ENCODE measurements around the gene DENND1A. TPM values are rescaled to one million over a fixed set of nuclear protein-coding genes. Genes with fewer than 3 reads are reported as not detected.

DENND1A gene
- total RNA-seq, 1 donor from 2014 or later = 12.7 TPM

DNA sequence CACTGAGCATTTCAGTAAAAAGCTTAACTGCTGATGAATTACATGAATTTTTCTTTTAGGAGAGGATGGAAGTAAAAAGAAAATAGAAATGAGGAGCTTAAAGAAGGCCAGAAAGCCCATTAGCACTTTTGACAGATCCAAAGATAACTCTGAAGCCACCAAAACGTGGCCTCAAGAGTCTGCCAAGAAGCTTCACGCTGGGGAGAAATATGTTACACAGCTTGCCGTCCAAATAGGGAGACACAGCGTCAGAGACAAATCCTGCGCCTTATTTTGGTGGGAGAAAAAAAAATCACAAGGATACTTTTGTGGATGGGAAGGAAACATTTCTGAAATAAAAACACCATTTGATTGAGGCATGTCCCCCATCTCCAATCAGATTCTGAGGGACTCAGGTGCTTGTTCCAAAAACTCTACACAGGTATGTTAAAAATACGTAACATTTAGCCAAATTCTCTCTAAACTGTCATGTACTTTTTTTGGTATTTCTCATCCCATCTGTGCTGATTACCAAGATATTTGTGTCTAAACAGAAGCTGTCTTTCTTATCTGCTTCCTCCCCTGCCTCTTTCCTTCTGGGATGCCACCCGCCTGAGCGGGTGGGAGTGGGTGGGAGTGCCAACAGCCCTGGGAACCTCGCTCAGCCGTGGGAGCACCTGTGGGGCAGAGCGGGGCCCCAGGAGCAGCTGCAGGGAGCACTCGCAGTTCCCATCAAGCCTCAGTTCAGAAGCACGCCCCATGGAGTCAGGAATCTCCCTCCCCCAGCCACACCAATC, 275.5 kb downstream of the DENND1A start:
- Histone ChIP-seq H4K20me1 (ENCODE audit: insufficient read depth, low read length) (no peaks in the 10 kb centered on the region), H3K4me2 (ENCODE audit: low read length) (no peak overlapping the region), H3K9ac (ENCODE audit: low read length) (no peak overlapping the region), H3K9me3 (ENCODE audit: insufficient read depth, low read depth, low read length) (no peaks in the 10 kb centered on the region), H3K36me3 (ENCODE audit: insufficient read depth, low read length) (no peaks in the 10 kb centered on the region), H3K4me1 (ENCODE audit: insufficient read depth, low read length) (no peaks in the 10 kb centered on the region), H2AFZ (ENCODE audit: low read depth, low read length) (no peak overlapping the region), H3K27ac (ENCODE audit: low read depth, low read length) (no peak overlapping the region), H3K79me2 (ENCODE audit: insufficient read depth, low read length) (no peaks in the 10 kb centered on the region), H3K27me3 (ENCODE audit: insufficient read depth, low read length) (no peaks in the 10 kb centered on the region), H3K4me3 (ENCODE audit: insufficient read depth, low read depth, low read length) (no peak overlapping the region)
- no peak for TF ChIP-seq CTCF (IDR thresholded peaks at IDR 0.05; ENCODE audit: insufficient read depth, low read depth, low read length)
- TF ChIP-seq EZH2 (IDR thresholded peaks at IDR 0.05; ENCODE audit: insufficient read depth, low read length) = no peak
- Mint-ChIP-seq H3K27me3 (ENCODE audit: low read depth, unreplicated experiment) (no peaks in the 10 kb centered on the region), H3K9me3 (ENCODE audit: unreplicated experiment) (no peaks in the 10 kb centered on the region), H3K27ac (ENCODE audit: unreplicated experiment) (no peak overlapping the region), H3K36me3 (ENCODE audit: low read depth, unreplicated experiment) (peaks cover 6% of the 10 kb centered on the region), H3K4me3 (ENCODE audit: unreplicated experiment) (no peak overlapping the region), H3K4me1 (ENCODE audit: low read depth, unreplicated experiment) (no peaks in the 10 kb centered on the region)
- FAIRE-seq = no peak
- no peak for DNase-seq (ENCODE audit: low read depth)

DNA sequence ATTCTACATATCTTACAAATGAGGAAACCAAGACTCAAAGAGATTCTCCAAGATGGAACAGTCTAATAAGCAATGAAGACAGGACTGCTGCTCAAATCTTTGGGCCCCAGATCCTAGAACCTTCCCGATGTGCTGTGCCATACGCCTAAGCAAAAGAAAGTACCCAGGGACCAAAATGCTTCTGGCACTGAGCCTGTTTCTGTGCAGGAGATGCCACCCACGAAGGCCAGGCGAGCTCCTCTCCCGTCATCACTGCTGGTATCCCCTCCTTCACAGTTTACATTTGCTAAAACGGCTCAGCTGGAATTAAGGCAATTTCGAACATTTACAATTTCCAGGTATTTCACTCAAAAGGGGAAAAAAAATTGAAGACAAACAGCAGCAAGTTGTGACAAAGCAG, 277.5 kb downstream of the DENND1A start:
- Histone ChIP-seq H2AFZ (ENCODE audit: low read depth, low read length) (no peak overlapping the region), H3K79me2 (ENCODE audit: insufficient read depth, low read length) (no peaks in the 10 kb centered on the region), H3K4me2 (ENCODE audit: low read length) (no peak overlapping the region), H3K4me1 (ENCODE audit: insufficient read depth, low read length) (no peaks in the 10 kb centered on the region), H3K9ac (ENCODE audit: low read length) (no peak overlapping the region), H4K20me1 (ENCODE audit: insufficient read depth, low read length) (no peaks in the 10 kb centered on the region), H3K27me3 (ENCODE audit: insufficient read depth, low read length) (no peaks in the 10 kb centered on the region), H3K4me3 (ENCODE audit: insufficient read depth, low read depth, low read length) (no peak overlapping the region), H3K27ac (ENCODE audit: low read depth, low read length) (no peak overlapping the region), H3K9me3 (ENCODE audit: insufficient read depth, low read depth, low read length) (no peaks in the 10 kb centered on the region), H3K36me3 (ENCODE audit: insufficient read depth, low read length) (no peaks in the 10 kb centered on the region)
- peaks cover 8% of the 10 kb centered on the region for H3K36me3 Mint-ChIP-seq (ENCODE audit: low read depth, unreplicated experiment)
- TF ChIP-seq CTCF (IDR thresholded peaks at IDR 0.05; ENCODE audit: insufficient read depth, low read depth, low read length) (no peak), EZH2 (IDR thresholded peaks at IDR 0.05; ENCODE audit: insufficient read depth, low read length) (no peak)
- FAIRE-seq (no peak), DNase-seq (ENCODE audit: low read depth) (no peak)
- no peaks in the 10 kb centered on the region for H3K9me3 Mint-ChIP-seq (ENCODE audit: unreplicated experiment)
- H3K4me1 Mint-ChIP-seq (ENCODE audit: low read depth, unreplicated experiment) = no peaks in the 10 kb centered on the region
- no peaks in the 10 kb centered on the region for H3K27me3 Mint-ChIP-seq (ENCODE audit: low read depth, unreplicated experiment)
- no peak overlapping the region for H3K4me3 Mint-ChIP-seq (ENCODE audit: unreplicated experiment)
- H3K27ac Mint-ChIP-seq (ENCODE audit: unreplicated experiment) = no peak overlapping the region

DNA sequence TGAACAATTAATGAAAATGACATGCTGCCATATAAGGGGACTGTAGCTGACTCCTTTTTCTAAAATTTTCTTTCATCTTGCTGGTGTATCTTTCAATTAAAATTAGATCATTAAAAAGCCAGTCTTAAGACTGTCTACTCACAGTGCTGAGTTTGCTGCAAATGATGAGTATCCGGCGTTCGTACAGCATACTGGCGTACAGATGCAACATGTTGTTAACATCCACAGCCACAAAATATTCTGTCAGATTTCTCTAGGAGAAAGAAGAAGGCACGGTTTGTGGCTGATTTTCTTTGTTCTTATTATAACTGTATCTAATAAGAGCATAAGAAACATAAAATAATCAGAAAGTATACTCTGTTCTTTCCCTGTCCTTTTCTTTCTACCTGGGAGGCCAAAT, 278.1 kb downstream of the DENND1A start:
- Histone ChIP-seq H4K20me1 (ENCODE audit: insufficient read depth, low read length) (no peaks in the 10 kb centered on the region), H3K27ac (ENCODE audit: low read depth, low read length) (no peak overlapping the region), H3K4me3 (ENCODE audit: insufficient read depth, low read depth, low read length) (no peak overlapping the region), H3K9ac (ENCODE audit: low read length) (no peak overlapping the region), H2AFZ (ENCODE audit: low read depth, low read length) (no peak overlapping the region), H3K9me3 (ENCODE audit: insufficient read depth, low read depth, low read length) (no peaks in the 10 kb centered on the region), H3K79me2 (ENCODE audit: insufficient read depth, low read length) (no peaks in the 10 kb centered on the region), H3K27me3 (ENCODE audit: insufficient read depth, low read length) (no peaks in the 10 kb centered on the region), H3K4me1 (ENCODE audit: insufficient read depth, low read length) (no peaks in the 10 kb centered on the region), H3K4me2 (ENCODE audit: low read length) (no peak overlapping the region), H3K36me3 (ENCODE audit: insufficient read depth, low read length) (no peaks in the 10 kb centered on the region)
- Mint-ChIP-seq H3K27ac (ENCODE audit: unreplicated experiment) (no peak overlapping the region), H3K27me3 (ENCODE audit: low read depth, unreplicated experiment) (no peaks in the 10 kb centered on the region), H3K4me3 (ENCODE audit: unreplicated experiment) (no peak overlapping the region), H3K36me3 (ENCODE audit: low read depth, unreplicated experiment) (peaks cover 8% of the 10 kb centered on the region), H3K4me1 (ENCODE audit: low read depth, unreplicated experiment) (no peaks in the 10 kb centered on the region), H3K9me3 (ENCODE audit: unreplicated experiment) (no peaks in the 10 kb centered on the region)
- no peak for DNase-seq (ENCODE audit: low read depth)
- no peak for FAIRE-seq
- TF ChIP-seq CTCF (IDR thresholded peaks at IDR 0.05; ENCODE audit: insufficient read depth, low read depth, low read length) (no peak), EZH2 (IDR thresholded peaks at IDR 0.05; ENCODE audit: insufficient read depth, low read length) (no peak)

Measured in astrocyte (in vitro differentiated cells and primary cell).